HCT116 (cell line): Measurements from ENCODE around the gene HIVEP1. TPM values are rescaled to one million over a fixed set of nuclear protein-coding genes. Genes with fewer than 3 reads are reported as not detected.

Source experiments
- ATAC-seq: fragments of 200-7000 bp; cut with Tn5 transposase; 2 replicates; pipeline ENCODE4 v1.9.1; 2020; ENCODE audit warnings: mild to moderate bottlenecking, moderate library complexity
- BruUV-seq: library from RNA; stranded (reverse); fragments of 400-500 nt; replicated peaks from 2 replicates; lab custom pipeline; 2021; lab: Mats Ljungman, UMichigan
- CTCF ChIA-PET: fragments of 300-600 bp; sonication (Branson Sonifier 250); formaldehyde crosslinking; loops from one replicate; lab custom pipeline; 2021; ENCODE audit warnings: antibody characterized with exemption; lab: Charles Lee
- POLR2A ChIA-PET: fragments of 300-600, 350-600 bp; sonication (Branson Sonifier 250); formaldehyde crosslinking; loops from one replicate; lab custom pipeline; 2021; ENCODE audit warnings: antibody characterized with exemption; lab: Charles Lee
- RAD21 ChIA-PET, 2 experiments: fragments of 300-600 bp; sonication (Branson Sonifier 250); formaldehyde crosslinking; loops; one replicate each; lab custom pipeline; 2023; ENCODE audit warnings: low total read pairs in 2 of 2; ENCODE audit not compliant: uncharacterized antibody in 2 of 2, unreplicated experiment in 2 of 2, low non-redundant PET in 1 of 2; lab: Charles Lee
- DNase-seq: peaks from one replicate; pipeline ENCODE4 v3.0.0-alpha.2; 2010; ENCODE audit warnings: low read depth, low spot score
- H2AFZ ChIP-seq: fragments of 200-600 bp; shearing (Covaris generic), sonication (generic); 2 replicates; pipeline ENCODE4 v1.6.1; 2017; ENCODE audit warnings: low read depth, mixed run types, mixed read lengths, antibody characterized with exemption, low read length; ENCODE audit not compliant: poor library complexity, severe bottlenecking
- H3K27ac ChIP-seq: 2 replicates; pipeline ENCODE4 v1.5.1; 2012; ENCODE audit warnings: low read depth, low read length
- H3K27me3 ChIP-seq: fragments of 200-600 bp; sonication (generic); 2 replicates; pipeline ENCODE4 v1.6.1; 2016; ENCODE audit warnings: mixed run types, low read length, mixed read lengths; ENCODE audit not compliant: insufficient read depth
- H3K36me3 ChIP-seq, 2 experiments: fragments of 200-500 bp in 1 of 2; fragments of 200-600 bp in 1 of 2; sonication (Bioruptor generic) in 1 of 2; sonication (generic) in 1 of 2; 2 replicates each; pipeline versions ENCODE4 v1.5.1 to v1.6.1; 2014 to 2016; ENCODE audit warnings: low read length in 2 of 2, inconsistent platforms in 1 of 2, mixed read lengths in 1 of 2, mixed run types in 1 of 2; ENCODE audit not compliant: insufficient read depth in 2 of 2, control insufficient read depth in 1 of 2
- H3K4me1 ChIP-seq, 2 experiments: fragments of 200-600 bp in 1 of 2; sonication (generic) in 1 of 2; 2 replicates each; pipeline versions ENCODE4 v1.5.1 to v1.6.1; 2012 to 2017; ENCODE audit warnings: low read length in 2 of 2, inconsistent platforms in 1 of 2, mild to moderate bottlenecking in 1 of 2, mixed read lengths in 1 of 2, mixed run types in 1 of 2, moderate library complexity in 1 of 2; ENCODE audit not compliant: insufficient read depth in 2 of 2, control insufficient read depth in 1 of 2
- H3K4me2 ChIP-seq: fragments of 200-600 bp; sonication (generic); 2 replicates; pipeline ENCODE4 v1.6.1; 2017; ENCODE audit warnings: mixed run types, low read length, mixed read lengths
- H3K4me3 ChIP-seq, 2 experiments: fragments of 200-600 bp in 1 of 2; sonication (generic) in 1 of 2; replicated peaks in 1 of 2; 2 replicates each; pipeline ENCODE4 v1.5.1; 2011 to 2016; ENCODE audit warnings: low read length in 2 of 2, control low read depth in 1 of 2, low read depth in 1 of 2, mild to moderate bottlenecking in 1 of 2, mixed read lengths in 1 of 2, mixed run types in 1 of 2
- H3K79me2 ChIP-seq: fragments of 200-600 bp; sonication (generic); 2 replicates; pipeline ENCODE4 v1.6.1; 2017; ENCODE audit warnings: mild to moderate bottlenecking, mixed run types, low read length, moderate library complexity, mixed read lengths; ENCODE audit not compliant: insufficient read depth
- H3K9ac ChIP-seq: fragments of 200-600 bp; sonication (generic); 2 replicates; pipeline ENCODE4 v1.6.1; 2016; ENCODE audit warnings: low read length, mixed read lengths
- H3K9me2 ChIP-seq: fragments of 200-600 bp; sonication (generic), shearing (Covaris generic); 2 replicates; pipeline ENCODE4 v1.6.1; 2017; ENCODE audit warnings: mixed run types, mild to moderate bottlenecking, moderate library complexity; ENCODE audit not compliant: insufficient read depth
- H3K9me3 ChIP-seq, 2 experiments: fragments of 200-500 bp in 1 of 2; fragments of 200-600 bp in 1 of 2; sonication (Bioruptor generic) in 1 of 2; sonication (generic) in 1 of 2; 2 replicates each; pipeline ENCODE4 v1.6.1; 2014 to 2017; ENCODE audit warnings: low read length in 2 of 2, mixed read lengths in 2 of 2, inconsistent platforms in 1 of 2, low read depth in 1 of 2, mild to moderate bottlenecking in 1 of 2, mixed run types in 1 of 2, moderate library complexity in 1 of 2; ENCODE audit not compliant: control insufficient read depth in 1 of 2, insufficient read depth in 1 of 2
- H4K20me1 ChIP-seq: fragments of 200-600 bp; sonication (generic), shearing (Covaris generic); 2 replicates; pipeline ENCODE4 v1.6.1; 2017; ENCODE audit warnings: mixed run types, mild to moderate bottlenecking, moderate library complexity; ENCODE audit not compliant: insufficient read depth
- CBX3 ChIP-seq: IDR thresholded peaks from 2 replicates; pipeline ENCODE4 v1.6.1; 2012; ENCODE audit warnings: low read depth
- POLR2AphosphoS5 ChIP-seq: IDR thresholded peaks from 2 replicates; pipeline ENCODE4 v1.6.1; 2011; ENCODE audit warnings: mild to moderate bottlenecking, low read depth, low read length, moderate library complexity
- SRF ChIP-seq: IDR thresholded peaks from 2 replicates; pipeline ENCODE4 v1.6.1; 2012; ENCODE audit warnings: low read depth
- TCF7L2 ChIP-seq: IDR thresholded peaks from 2 replicates; pipeline ENCODE4 v1.7.0; 2011; ENCODE audit warnings: borderline replicate concordance, inconsistent platforms; ENCODE audit not compliant: insufficient read depth, insufficient read length; ENCODE audit errors: extremely low read depth
- ZFX ChIP-seq: fragments of 450-650 bp; IDR thresholded peaks from 2 replicates; pipeline ENCODE4 v1.6.1; 2017
- intact Hi-C: fragments of 100-400 bp; cut with micrococcal nuclease; formaldehyde crosslinking; loops from 2 replicates; pipeline ENCODE4 v1.10.0; 2022
- total RNA-seq: library from RNA; stranded (reverse); gene quantifications from one replicate; pipeline ENCODE4 v1.2.1, GENCODE V29; 2021; ENCODE audit not compliant: unreplicated experiment
- TF ChIP-seq, protein P1 (sequence below): IDR thresholded peaks from 2 replicates; pipeline ENCODE4 v1.6.1; 2012; ENCODE audit warnings: low read depth

The HIVEP1 gene
- total RNA-seq, 1 experiment from 2014 or later = 11.2 TPM

DNA sequence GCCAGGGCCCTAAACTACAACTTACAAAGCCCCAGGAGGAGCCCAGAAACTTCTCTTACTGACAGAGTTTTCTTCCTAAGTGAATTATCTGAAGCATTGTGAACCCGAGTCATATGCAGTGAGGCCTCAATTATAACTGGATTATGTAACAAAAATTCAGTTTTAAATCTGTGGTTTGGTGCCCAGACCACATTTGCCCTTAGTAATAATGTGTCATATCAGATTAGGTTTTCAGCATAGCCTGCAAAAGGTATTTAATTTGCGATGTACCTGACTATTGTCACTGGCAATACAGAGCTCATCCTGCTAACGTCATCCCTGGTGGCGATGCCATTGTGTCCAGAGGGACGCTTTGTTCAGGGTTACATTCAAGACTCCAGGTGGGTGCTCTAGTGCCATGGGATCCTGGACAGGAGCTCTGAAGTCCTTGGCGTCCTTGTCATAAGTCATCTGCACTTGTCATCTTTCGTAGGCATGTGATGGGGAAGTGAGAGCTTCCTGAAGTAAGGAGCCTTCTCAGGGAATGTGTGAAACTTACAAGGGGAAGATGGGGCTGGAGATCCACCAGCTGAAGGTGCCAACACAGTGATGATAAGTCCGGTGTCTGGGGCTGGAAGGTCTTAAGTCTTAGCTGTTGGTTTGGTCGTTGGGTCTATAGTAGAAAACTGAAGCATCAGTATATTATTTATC lies 65.1 kb downstream of the HIVEP1 start:
- no peak for TF ChIP-seq SRF
- TF ChIP-seq TCF7L2 = no peak
- TF ChIP-seq CBX3 = no peak
- no peak for TF ChIP-seq ZFX
- TF ChIP-seq POLR2AphosphoS5 = no peak
- TF ChIP-seq, protein P1, sequence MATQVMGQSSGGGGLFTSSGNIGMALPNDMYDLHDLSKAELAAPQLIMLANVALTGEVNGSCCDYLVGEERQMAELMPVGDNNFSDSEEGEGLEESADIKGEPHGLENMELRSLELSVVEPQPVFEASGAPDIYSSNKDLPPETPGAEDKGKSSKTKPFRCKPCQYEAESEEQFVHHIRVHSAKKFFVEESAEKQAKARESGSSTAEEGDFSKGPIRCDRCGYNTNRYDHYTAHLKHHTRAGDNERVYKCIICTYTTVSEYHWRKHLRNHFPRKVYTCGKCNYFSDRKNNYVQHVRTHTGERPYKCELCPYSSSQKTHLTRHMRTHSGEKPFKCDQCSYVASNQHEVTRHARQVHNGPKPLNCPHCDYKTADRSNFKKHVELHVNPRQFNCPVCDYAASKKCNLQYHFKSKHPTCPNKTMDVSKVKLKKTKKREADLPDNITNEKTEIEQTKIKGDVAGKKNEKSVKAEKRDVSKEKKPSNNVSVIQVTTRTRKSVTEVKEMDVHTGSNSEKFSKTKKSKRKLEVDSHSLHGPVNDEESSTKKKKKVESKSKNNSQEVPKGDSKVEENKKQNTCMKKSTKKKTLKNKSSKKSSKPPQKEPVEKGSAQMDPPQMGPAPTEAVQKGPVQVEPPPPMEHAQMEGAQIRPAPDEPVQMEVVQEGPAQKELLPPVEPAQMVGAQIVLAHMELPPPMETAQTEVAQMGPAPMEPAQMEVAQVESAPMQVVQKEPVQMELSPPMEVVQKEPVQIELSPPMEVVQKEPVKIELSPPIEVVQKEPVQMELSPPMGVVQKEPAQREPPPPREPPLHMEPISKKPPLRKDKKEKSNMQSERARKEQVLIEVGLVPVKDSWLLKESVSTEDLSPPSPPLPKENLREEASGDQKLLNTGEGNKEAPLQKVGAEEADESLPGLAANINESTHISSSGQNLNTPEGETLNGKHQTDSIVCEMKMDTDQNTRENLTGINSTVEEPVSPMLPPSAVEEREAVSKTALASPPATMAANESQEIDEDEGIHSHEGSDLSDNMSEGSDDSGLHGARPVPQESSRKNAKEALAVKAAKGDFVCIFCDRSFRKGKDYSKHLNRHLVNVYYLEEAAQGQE = no peak
- Histone ChIP-seq H3K9ac (no peak overlapping the region), H3K79me2 (no peaks in the 10 kb centered on the region), H3K9me3 (no peaks in the 10 kb centered on the region), H3K4me1 (no peaks in the 10 kb centered on the region), H2AFZ (no peak overlapping the region), H4K20me1 (no peaks in the 10 kb centered on the region), H3K4me2 (no peak overlapping the region), H3K4me3 (no peak overlapping the region), H3K9me2 (no peaks in the 10 kb centered on the region), H3K36me3 (no peaks in the 10 kb centered on the region), H3K27ac (no peak overlapping the region), H3K27me3 (no peaks in the 10 kb centered on the region)
- ChIA-PET RAD21 (interaction anchor here in 1 of 2 experiments (0.5 kb wide), 1 partner anchor 210 kb away, joined by 3 read pairs; no protein-coding TSS in a partner anchor), CTCF (no interaction called here), POLR2A (no interaction called here)
- BruUV-seq = no TSS peak
- intact Hi-C loops = no loop called here
- DNase-seq (no peak), ATAC-seq (no peak)
